Left ventricle myocardium superior (tissue), 1 donor: ENCODE results near the gene MGMT. TPM values are rescaled to one million over a fixed set of nuclear protein-coding genes. Genes with fewer than 3 reads are reported as not detected.

Experiments used
- ATAC-seq: fragments of 200-7000 bp; cut with Tn5 transposase; one replicate; pipeline ENCODE4 v1.9.1; 2020; ENCODE audit warnings: mild to moderate bottlenecking, moderate library complexity
- DNase-seq: peaks from one replicate; pipeline ENCODE4 v3.0.0-alpha.2; 2020
- intact Hi-C: fragments of 100-400 bp; cut with micrococcal nuclease; formaldehyde crosslinking; loops from one replicate; pipeline ENCODE4 v1.11.0; 2022
- total RNA-seq: library from RNA; stranded (reverse); fragmentation: NEBNext Ultra II Directional; extraction: Animal tissue kit (Norgen Biotek cat#: 25700); gene quantifications from one replicate; pipeline ENCODE4 v1.2.1, GENCODE V29; 2021
- donor health status: DM: no; HTN: yes; CAD: no; lungs with severe emphysema.

Gene MGMT
- total RNA-seq, 1 donor from 2014 or later: 16.7 TPM

GRCh38 chr10:129756912-129757901, 290.2 kb downstream of the MGMT start:
- DNase-seq: no peak
- ATAC-seq: peak; percentile 60
- intact Hi-C loops: no loop called here

- intact Hi-C loops: no loop called here
- DNase-seq (no peak), ATAC-seq (no peak)
Observed at GRCh38 chr10:129758207-129759021, 291.4 kb downstream of the MGMT start.

GRCh38 chr10:129759214-129760002, 292.4 kb downstream of the MGMT start:
- no peak for ATAC-seq
- intact Hi-C loops: no loop called here
- no peak for DNase-seq

GRCh38 chr10:129760003-129760315, 292.9 kb downstream of the MGMT start:
- no peak for ATAC-seq
- no peak for DNase-seq
- intact Hi-C loops: no loop called here

- DNase-seq: no peak
- intact Hi-C loops: no loop called here
Observed at GRCh38 chr10:129760416-129760815, 293.4 kb downstream of the MGMT start.

GRCh38 chr10:129761197-129761972, 294.3 kb downstream of the MGMT start:
- intact Hi-C loops: no loop called here
- ATAC-seq (no peak), DNase-seq (no peak)

More at GRCh38 chr10:129760416-129760815, 293.4 kb downstream of the MGMT start:
- no peak for ATAC-seq

- intact Hi-C loops: no loop called here
- no peak for DNase-seq
- no peak for ATAC-seq
Observed at GRCh38 chr10:129761981-129762956, 295.2 kb downstream of the MGMT start.

GRCh38 chr10:129764011-129764900, 297.2 kb downstream of the MGMT start:
- no peak for ATAC-seq
- intact Hi-C loops: no loop called here
- DNase-seq: no peak

- intact Hi-C loops: no loop called here
Observed at GRCh38 chr10:129764901-129765663, 298.0 kb downstream of the MGMT start.

GRCh38 chr10:129765664-129766550, 298.9 kb downstream of the MGMT start:
- DNase-seq: no peak
- ATAC-seq: no peak
- intact Hi-C loops: no loop called here

More at GRCh38 chr10:129764901-129765663, 298.0 kb downstream of the MGMT start:
- DNase-seq: no peak
- no peak for ATAC-seq

GRCh38 chr10:129766611-129767550, 299.8 kb downstream of the MGMT start:
- intact Hi-C loops: no loop called here
- ATAC-seq (no peak), DNase-seq (no peak)

GRCh38 chr10:129767751-129768150, 300.7 kb downstream of the MGMT start:
- no peak for ATAC-seq
- DNase-seq: no peak

GRCh38 chr10:129768437-129769355, 301.7 kb downstream of the MGMT start:
- intact Hi-C loops: no loop called here
- ATAC-seq: no peak
- no peak for DNase-seq

More at GRCh38 chr10:129767751-129768150, 300.7 kb downstream of the MGMT start:
- intact Hi-C loops: no loop called here
